CD8-positive, alpha-beta memory T cell (primary cell): Measurements from ENCODE around the gene AP3D1. TPM values are rescaled to one million over a fixed set of nuclear protein-coding genes. Genes with fewer than 3 reads are reported as not detected.
A peak's percentile ranks its signal among the peaks of the same experiment; 100 is the strongest.

Source experiments
- CTCF ChIA-PET: fragments of 350-600 bp; sonication (Branson Sonifier 250); formaldehyde crosslinking; loops from one replicate; lab custom pipeline; 2021; ENCODE audit warnings: antibody characterized with exemption; lab: Charles Lee
- POLR2A ChIA-PET: fragments of 350-600 bp; sonication (Branson Sonifier 250); formaldehyde crosslinking; loops from one replicate; lab custom pipeline; 2021; ENCODE audit warnings: antibody characterized with exemption; lab: Charles Lee
- DNase-seq, 5 donors: peaks; one replicate each; pipeline versions ENCODE4 v3.0.0 to v3.0.0-alpha.2; 2020 to 2022; ENCODE audit warnings: mixed read lengths in 1 of 5
- H3K27ac ChIP-seq: one replicate; pipeline ENCODE4 v1.7.0; 2013; ENCODE audit warnings: low read depth, mild to moderate bottlenecking, low read length, moderate library complexity
- H3K27me3 ChIP-seq: 2 replicates; pipeline ENCODE4 v1.7.0; 2013; ENCODE audit warnings: low read length, mild to moderate bottlenecking; ENCODE audit not compliant: insufficient read depth, poor library complexity, severe bottlenecking
- H3K36me3 ChIP-seq: 2 replicates; pipeline ENCODE4 v1.7.0; 2013; ENCODE audit warnings: mild to moderate bottlenecking, low read length, moderate library complexity; ENCODE audit not compliant: insufficient read depth
- H3K4me1 ChIP-seq: 2 replicates; pipeline ENCODE4 v1.7.0; 2013; ENCODE audit warnings: mild to moderate bottlenecking, low read length, moderate library complexity; ENCODE audit not compliant: insufficient read depth
- H3K4me3 ChIP-seq: 2 replicates; pipeline ENCODE4 v1.7.0; 2013; ENCODE audit warnings: mild to moderate bottlenecking, low read length
- H3K9me3 ChIP-seq: 2 replicates; pipeline ENCODE4 v1.7.0; 2013; ENCODE audit warnings: mild to moderate bottlenecking, low read length
- H3K27ac Mint-ChIP-seq, 8 donors: one replicate each; pipeline ENCODE4 v1.8.0; 2020 to 2021; ENCODE audit warnings: mixed read lengths in 8 of 8, mild to moderate bottlenecking in 6 of 8, inconsistent platforms in 3 of 8, moderate library complexity in 3 of 8
- H3K27me3 Mint-ChIP-seq, 2 donors: one replicate each; pipeline ENCODE4 v1.8.0; 2020 to 2021; ENCODE audit warnings: mixed read lengths in 2 of 2, mild to moderate bottlenecking in 1 of 2, moderate library complexity in 1 of 2
- H3K36me3 Mint-ChIP-seq, 3 donors: one replicate each; pipeline ENCODE4 v1.8.0; 2020 to 2021; ENCODE audit warnings: mixed read lengths in 3 of 3, inconsistent platforms in 1 of 3, mild to moderate bottlenecking in 1 of 3
- H3K4me1 Mint-ChIP-seq, 3 donors: one replicate each; pipeline ENCODE4 v1.8.0; 2020 to 2021; ENCODE audit warnings: mixed read lengths in 3 of 3, inconsistent platforms in 1 of 3, mild to moderate bottlenecking in 1 of 3
- H3K4me3 Mint-ChIP-seq, 7 donors: one replicate each; pipeline ENCODE4 v1.8.0; 2020 to 2021; ENCODE audit warnings: mixed read lengths in 7 of 7, mild to moderate bottlenecking in 6 of 7, moderate library complexity in 4 of 7, inconsistent platforms in 2 of 7
- H3K9me3 Mint-ChIP-seq, 5 donors: one replicate each; pipeline ENCODE4 v1.8.0; 2020 to 2022; ENCODE audit warnings: mixed read lengths in 5 of 5, mild to moderate bottlenecking in 3 of 5, moderate library complexity in 2 of 5, inconsistent platforms in 1 of 5
- polyA plus RNA-seq: library from polyadenylated mRNA; unstranded; fragments of 300-500 nt; fragmentation: Illumina TruSeq; gene quantifications from one replicate; pipeline ENCODE4 v1.2.3, GENCODE V29; 2021
- total RNA-seq, 2 experiments: library from RNA; stranded (reverse); gene quantifications; one replicate each; pipeline ENCODE4 v1.2.3, GENCODE V29; 2021

The AP3D1 gene
- total and polyA plus RNA-seq, 3 experiments from 2014 or later: 44.2 to 99.2 (median 96.5) TPM

GRCh38 chr19:2119921-2120785, 31.2 kb downstream of the AP3D1 start:
- Histone ChIP-seq H3K27me3 (no peaks in the 10 kb centered on the region), H3K4me1 (no peaks in the 10 kb centered on the region), H3K4me3 (no peak overlapping the region), H3K27ac (no peak overlapping the region), H3K9me3 (no peaks in the 10 kb centered on the region), H3K36me3 (peaks cover 45% of the 10 kb centered on the region)
- Mint-ChIP-seq H3K4me1 (no peaks in the 10 kb centered on the region), H3K36me3 (peaks cover 0 to 85% (median 4%) of the 10 kb centered on the region in 3 donors), H3K4me3 (no peak overlapping the region), H3K9me3 (no peaks in the 10 kb centered on the region), H3K27me3 (no peaks in the 10 kb centered on the region), H3K27ac (no peak overlapping the region)
- POLR2A ChIA-PET: interaction anchor here (0.7 kb wide), 1 partner anchor 62 kb away, joined by 8 read pairs; no protein-coding TSS in a partner anchor
- no peak for DNase-seq
- CTCF ChIA-PET: interaction anchor here (0.6 to 0.7 kb wide), 2 partner anchors 108 to 243 kb away, joined by 3 read pairs; no protein-coding TSS in a partner anchor

GRCh38 chr19:2118438-2118837, 32.9 kb downstream of the AP3D1 start:
- no peak for DNase-seq
- no peak overlapping the region for H3K27ac ChIP-seq
- no peaks in the 10 kb centered on the region for H3K4me1 ChIP-seq
- Mint-ChIP-seq H3K27ac (peak overlapping the region in 1 of 8 donors; percentile 87), H3K4me1 (peaks cover 5% of the 10 kb centered on the region in 3 donors), H3K27me3 (peaks cover 0 to 2% of the 10 kb centered on the region in 2 donors), H3K4me3 (no peak overlapping the region), H3K9me3 (no peaks in the 10 kb centered on the region), H3K36me3 (peaks cover 0 to 91% (median 8%) of the 10 kb centered on the region in 3 donors)
- ChIA-PET CTCF (interaction anchor here (0.7 kb wide), 1 partner anchor 38 kb away, joined by 4 read pairs; no protein-coding TSS in a partner anchor), POLR2A (no interaction called here)
- peaks cover 58% of the 10 kb centered on the region for H3K36me3 ChIP-seq
- no peaks in the 10 kb centered on the region for H3K9me3 ChIP-seq
- no peaks in the 10 kb centered on the region for H3K27me3 ChIP-seq
- no peak overlapping the region for H3K4me3 ChIP-seq

GRCh38 chr19:2117215-2117960, 34.0 kb downstream of the AP3D1 start:
- Mint-ChIP-seq H3K27ac (peak overlapping the region in 1 of 8 donors; percentile 66), H3K27me3 (peaks cover 0 to 2% of the 10 kb centered on the region in 2 donors)

GRCh38 chr19:2116507-2116906, 34.9 kb downstream of the AP3D1 start:
- H3K27me3 ChIP-seq: no peaks in the 10 kb centered on the region
- Mint-ChIP-seq H3K4me1 (peaks cover 12 to 17% (median 15%) of the 10 kb centered on the region in 3 donors), H3K4me3 (no peak overlapping the region), H3K36me3 (peaks cover 0 to 90% (median 12%) of the 10 kb centered on the region in 3 donors), H3K27me3 (peaks cover 0 to 2% of the 10 kb centered on the region in 2 donors), H3K27ac (no peak overlapping the region), H3K9me3 (no peaks in the 10 kb centered on the region)
- no peak overlapping the region for H3K27ac ChIP-seq
- H3K4me1 ChIP-seq: no peaks in the 10 kb centered on the region
- ChIA-PET POLR2A (interaction anchor here (0.5 kb wide), 1 partner anchor 193 kb away, joined by 4 read pairs; no protein-coding TSS in a partner anchor), CTCF (no interaction called here)
- peaks cover 54% of the 10 kb centered on the region for H3K36me3 ChIP-seq
- H3K4me3 ChIP-seq: no peak overlapping the region
- DNase-seq: no peak
- H3K9me3 ChIP-seq: no peaks in the 10 kb centered on the region

More at GRCh38 chr19:2117215-2117960, 34.0 kb downstream of the AP3D1 start:
- H3K4me3 Mint-ChIP-seq: no peak overlapping the region
- Histone ChIP-seq H3K4me3 (no peak overlapping the region), H3K36me3 (peaks cover 49% of the 10 kb centered on the region), H3K27me3 (no peaks in the 10 kb centered on the region), H3K27ac (no peak overlapping the region), H3K4me1 (no peaks in the 10 kb centered on the region), H3K9me3 (no peaks in the 10 kb centered on the region)
- peaks cover 10 to 12% (median 11%) of the 10 kb centered on the region in 3 donors for H3K4me1 Mint-ChIP-seq
- CTCF ChIA-PET: no interaction called here
- POLR2A ChIA-PET: no interaction called here
- DNase-seq: no peak
- no peaks in the 10 kb centered on the region for H3K9me3 Mint-ChIP-seq
- H3K36me3 Mint-ChIP-seq: peaks cover 0 to 88% (median 10%) of the 10 kb centered on the region in 3 donors

GRCh38 chr19:2115911-2116426, 35.4 kb downstream of the AP3D1 start:
- no peaks in the 10 kb centered on the region for H3K4me1 ChIP-seq
- DNase-seq: no peak
- no peak overlapping the region for H3K27ac ChIP-seq
- Mint-ChIP-seq H3K4me3 (no peak overlapping the region), H3K27ac (no peak overlapping the region), H3K27me3 (peaks cover 0 to 2% of the 10 kb centered on the region in 2 donors), H3K36me3 (peaks cover 0 to 88% (median 10%) of the 10 kb centered on the region in 3 donors), H3K4me1 (peaks cover 12 to 17% (median 15%) of the 10 kb centered on the region in 3 donors), H3K9me3 (no peaks in the 10 kb centered on the region)
- H3K4me3 ChIP-seq: no peak overlapping the region
- ChIA-PET POLR2A (interaction anchor here (0.5 kb wide), 1 partner anchor 193 kb away, joined by 4 read pairs; no protein-coding TSS in a partner anchor), CTCF (no interaction called here)
- no peaks in the 10 kb centered on the region for H3K27me3 ChIP-seq
- no peaks in the 10 kb centered on the region for H3K9me3 ChIP-seq
- H3K36me3 ChIP-seq: peaks cover 52% of the 10 kb centered on the region

- H3K4me1 Mint-ChIP-seq: peaks cover 12 to 17% (median 15%) of the 10 kb centered on the region in 3 donors
- no peak overlapping the region for H3K4me3 Mint-ChIP-seq
- Histone ChIP-seq H3K4me1 (no peaks in the 10 kb centered on the region), H3K9me3 (no peaks in the 10 kb centered on the region), H3K27ac (no peak overlapping the region), H3K36me3 (peaks cover 46% of the 10 kb centered on the region), H3K27me3 (no peaks in the 10 kb centered on the region), H3K4me3 (no peak overlapping the region)
- DNase-seq: no peak
- peaks cover 0 to 87% (median 10%) of the 10 kb centered on the region in 3 donors for H3K36me3 Mint-ChIP-seq
- ChIA-PET CTCF (no interaction called here), POLR2A (no interaction called here)
- peaks cover 0 to 2% of the 10 kb centered on the region in 2 donors for H3K27me3 Mint-ChIP-seq
- no peak overlapping the region for H3K27ac Mint-ChIP-seq
- H3K9me3 Mint-ChIP-seq: no peaks in the 10 kb centered on the region
Observed at GRCh38 chr19:2115324-2115723, 36.0 kb downstream of the AP3D1 start.

GRCh38 chr19:2114821-2115220, 36.5 kb downstream of the AP3D1 start:
- Mint-ChIP-seq H3K9me3 (no peaks in the 10 kb centered on the region), H3K27me3 (peaks cover 0 to 2% of the 10 kb centered on the region in 2 donors), H3K27ac (no peak overlapping the region), H3K4me3 (no peak overlapping the region), H3K36me3 (peaks cover 0 to 87% (median 10%) of the 10 kb centered on the region in 3 donors), H3K4me1 (peaks cover 12 to 17% (median 15%) of the 10 kb centered on the region in 3 donors)
- Histone ChIP-seq H3K4me1 (no peaks in the 10 kb centered on the region), H3K27me3 (no peaks in the 10 kb centered on the region), H3K9me3 (no peaks in the 10 kb centered on the region), H3K36me3 (peaks cover 44% of the 10 kb centered on the region), H3K27ac (no peak overlapping the region), H3K4me3 (no peak overlapping the region)
- no peak for DNase-seq
- ChIA-PET CTCF (no interaction called here), POLR2A (no interaction called here)
